GM08714 (cell line): ENCODE data around the gene TUBB1.

Experiments
- H3K4me3 ChIP-seq: fragments of 200-500 bp; sonication (Bioruptor generic); 2 replicates; pipeline ENCODE4 v1.5.1; 2014; ENCODE audit warnings: mild to moderate bottlenecking, low read length, inconsistent platforms
- ZNF274 ChIP-seq: IDR thresholded peaks from 2 replicates; pipeline ENCODE4 v1.6.1; 2012; ENCODE audit warnings: mild to moderate bottlenecking, low read depth, low read length

TUBB1 gene

GRCh38 chr20:59030911-59031563, 11.8 kb downstream of the TUBB1 start:
- TF ChIP-seq ZNF274, result no peak
- H3K4me3 ChIP-seq, result peak overlapping the region; percentile 98

- H3K4me3 ChIP-seq, result peak overlapping the region; percentile 98
- no peak for TF ChIP-seq ZNF274
These were observed 12.4 kb downstream of the TUBB1 start for GRCh38 chr20:59031564-59032022.

DNA sequence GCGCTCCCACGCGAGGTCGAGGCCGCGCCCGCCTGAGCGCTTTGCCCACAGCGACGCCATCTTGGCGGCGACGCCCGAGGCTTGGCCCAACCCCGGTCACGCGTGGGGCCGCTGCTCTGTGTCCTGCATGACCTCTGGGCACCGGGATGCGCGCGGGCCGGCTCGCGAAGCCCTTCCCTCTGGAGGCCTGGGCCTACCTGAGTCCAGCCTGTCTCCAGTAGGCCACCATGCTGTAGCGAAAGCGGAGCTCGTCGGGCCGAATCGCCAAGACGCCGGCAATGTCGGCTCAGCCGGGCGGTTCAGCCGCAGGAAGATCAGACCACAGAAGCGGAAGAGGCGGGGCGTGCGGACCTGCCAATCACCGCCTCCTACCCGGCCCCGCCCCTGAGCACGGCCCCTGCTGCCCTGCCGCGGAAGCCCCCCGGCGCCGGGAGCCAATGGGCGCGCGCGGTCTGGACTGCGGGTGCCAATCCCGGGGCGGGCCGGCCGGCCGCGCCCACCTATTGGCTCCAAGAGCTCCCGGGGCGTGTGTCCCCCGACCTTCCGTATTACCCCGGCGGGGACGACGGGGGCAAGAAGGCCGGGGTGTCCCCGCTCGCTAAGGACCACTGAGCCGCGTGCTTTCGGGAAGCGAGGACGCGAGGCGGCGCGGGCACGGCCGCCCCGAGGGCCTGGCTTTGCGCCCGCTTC, 12.9 kb downstream of the TUBB1 start, which contains the start of gene ATP5F1E:
Gene ATP5F1E (minus strand): TSS at position 313 of the 690 bp plus-strand sequence. CDS start 84 bp downstream, at position 229.
- H3K4me3 ChIP-seq, result peak within 1 kb of the TSS; percentile 98
- TF ChIP-seq ZNF274, result no peak

- no peak for TF ChIP-seq ZNF274
- H3K4me3 ChIP-seq, result peak overlapping the region; percentile 74
These were observed 13.5 kb downstream of the TUBB1 start for GRCh38 chr20:59032713-59033059.

- no peak for TF ChIP-seq ZNF274
- peak overlapping the region; percentile 74; the same call in 1 of the 2 replicates for H3K4me3 ChIP-seq
These were observed 13.9 kb downstream of the TUBB1 start for GRCh38 chr20:59033093-59033492.

- no peak overlapping the region for H3K4me3 ChIP-seq
- TF ChIP-seq ZNF274, result no peak
These were observed 14.5 kb downstream of the TUBB1 start for GRCh38 chr20:59033616-59034165.

- no peak for TF ChIP-seq ZNF274
- no peak overlapping the region for H3K4me3 ChIP-seq
These were observed 16.2 kb downstream of the TUBB1 start for GRCh38 chr20:59035381-59035780.

- TF ChIP-seq ZNF274, result no peak
- no peak overlapping the region for H3K4me3 ChIP-seq
These were observed 18.2 kb downstream of the TUBB1 start for GRCh38 chr20:59037386-59037785.

GRCh38 chr20:59039233-59039632, 20.0 kb downstream of the TUBB1 start:
- no peak for TF ChIP-seq ZNF274
- no peak overlapping the region for H3K4me3 ChIP-seq

GRCh38 chr20:59040667-59041066, 21.4 kb downstream of the TUBB1 start:
- peak overlapping the region; percentile 99; the same call in 1 of the 2 replicates for H3K4me3 ChIP-seq
- TF ChIP-seq ZNF274, result no peak

GRCh38 chr20:59041487-59041886, 22.3 kb downstream of the TUBB1 start:
- H3K4me3 ChIP-seq, result peak overlapping the region; percentile 99

DNA sequence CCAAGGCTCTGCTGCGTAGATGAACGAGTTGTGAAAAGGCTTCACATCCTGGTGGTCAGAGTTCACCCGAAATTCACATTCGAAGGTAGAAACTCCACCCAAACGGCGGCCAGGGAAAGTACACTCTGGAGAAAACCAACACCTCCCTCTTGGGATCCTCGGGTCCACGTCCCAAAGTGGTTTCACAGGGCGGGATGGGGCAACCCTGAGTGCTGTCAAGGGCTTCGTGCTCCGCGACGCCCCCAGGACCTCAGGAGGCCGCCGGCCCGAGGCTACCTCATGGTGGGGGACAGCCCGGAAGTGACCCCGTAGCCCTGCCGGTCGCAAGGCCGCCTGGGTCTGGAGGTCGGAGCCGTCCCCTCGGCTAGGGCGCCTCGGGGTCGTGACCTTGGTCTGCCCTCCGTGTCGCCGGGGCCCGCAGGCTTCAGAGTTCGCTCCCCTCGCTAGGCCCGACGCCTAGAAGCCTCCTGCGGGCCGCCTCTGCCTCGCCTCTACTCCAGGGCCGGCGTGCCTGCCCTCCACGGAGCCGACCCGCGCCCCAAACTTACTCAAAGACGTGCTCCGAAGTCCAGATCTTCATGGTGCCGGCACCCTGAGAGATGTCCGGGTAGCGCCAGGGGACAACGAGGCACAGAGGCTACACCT, 23.0 kb downstream of the TUBB1 start, which contains the start of gene PRELID3B:
Gene PRELID3B (minus strand): TSS at position 636 of the 645 bp plus-strand sequence. CDS start 56 bp downstream, at position 580.
- no peak for TF ChIP-seq ZNF274
- H3K4me3 ChIP-seq, result peak within 1 kb of the TSS; percentile 99

- peak overlapping the region; percentile 99; the same call in 1 of the 2 replicates for H3K4me3 ChIP-seq
- TF ChIP-seq ZNF274, result no peak
These were observed 23.8 kb downstream of the TUBB1 start for GRCh38 chr20:59042796-59043631.
